Cardiac septum (tissue), 1 donor: ENCODE data around the gene GOLGA8T. TPM values are rescaled to one million over a fixed set of nuclear protein-coding genes. Genes with fewer than 3 reads are reported as not detected.
A peak's percentile ranks its signal among the peaks of the same experiment; 100 is the strongest.
"Not testable (repeated sequence)": the region's sequence is repeated elsewhere in the genome, so short reads cannot be mapped to it uniquely, and the experiment has no call there.

Experiments
- DNase-seq: peaks from one replicate; pipeline ENCODE4 v3.0.0-alpha.2; 2020; ENCODE audit warnings: low spot score
- intact Hi-C: fragments of 100-400 bp; cut with DNase I; formaldehyde crosslinking; loops from one replicate; pipeline ENCODE4 v1.14.0; 2022
- total RNA-seq: library from RNA; stranded (reverse); fragmentation: NEBNext Ultra II Directional; extraction: Animal tissue kit (Norgen Biotek cat#: 25700); gene quantifications from one replicate; pipeline ENCODE4 v1.2.1, GENCODE V29; 2021
- donor health status: DM: no; HTN: no; CAD: no.

Gene GOLGA8T
- total RNA-seq, 1 donor from 2014 or later = 1.6 TPM

DNA sequence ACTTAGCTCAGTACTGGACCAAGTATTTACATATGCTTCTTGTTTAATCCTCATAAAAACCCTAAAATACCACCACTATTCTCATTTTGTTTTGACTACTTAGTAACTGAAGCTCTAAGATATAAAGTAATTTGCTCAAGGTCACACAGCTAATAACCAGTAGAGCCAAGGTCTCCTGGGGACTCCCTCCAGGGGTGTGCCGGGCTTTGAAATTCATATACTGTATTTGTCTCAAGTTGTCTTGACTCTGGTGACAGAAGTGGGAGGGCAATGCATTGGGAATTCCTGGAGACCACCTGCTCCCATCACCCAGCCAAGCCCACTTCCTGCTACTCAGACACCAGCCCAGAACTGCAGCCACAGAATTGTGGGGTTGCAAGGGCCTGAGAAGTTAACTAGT, 54.9 kb downstream of the GOLGA8T start:
- intact Hi-C loops = not testable (repeated sequence)
- peak; percentile 17 for DNase-seq

DNA sequence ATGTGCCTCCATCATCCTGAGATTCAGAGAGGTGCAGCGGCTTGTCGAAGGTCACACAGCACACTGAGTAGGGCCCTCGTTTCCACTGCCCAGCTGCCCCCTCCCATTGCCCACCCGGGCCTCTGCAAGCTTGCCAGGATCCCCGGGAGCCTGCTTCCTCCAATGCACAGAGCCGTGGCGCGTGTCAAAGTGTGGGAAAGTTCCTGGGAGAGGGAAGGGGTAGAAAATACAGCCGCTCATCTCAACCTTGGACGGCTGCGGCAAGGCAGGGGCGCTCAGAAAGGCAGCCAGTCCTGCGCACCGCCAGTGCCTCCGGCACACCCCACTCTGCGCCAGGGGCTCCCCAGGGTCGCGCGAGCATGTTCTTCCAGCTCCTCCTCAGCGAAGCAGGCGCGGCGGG, 56.3 kb downstream of the GOLGA8T start:
- DNase-seq = peak; percentile 19
- intact Hi-C loops = not testable (repeated sequence)

DNA sequence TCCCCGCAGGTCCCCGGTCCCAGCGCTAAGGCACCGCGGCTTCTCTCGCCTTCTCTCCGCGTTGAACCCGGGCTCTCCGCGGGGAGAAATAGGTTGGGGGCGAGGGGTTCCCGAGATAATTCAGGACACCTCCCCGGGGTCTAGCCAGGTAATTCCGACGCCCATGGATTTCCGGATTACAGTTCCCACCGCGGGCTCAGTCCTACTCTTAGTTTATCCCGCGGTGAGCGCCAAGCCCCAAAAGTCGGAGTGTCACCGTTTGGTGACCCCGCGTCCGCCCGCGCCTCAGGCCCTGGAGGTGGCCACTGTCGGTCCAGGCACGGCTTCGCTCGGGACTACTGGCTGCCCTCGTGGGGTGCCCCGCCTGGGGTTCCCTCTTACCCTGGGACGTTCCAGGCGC, 56.8 kb downstream of the GOLGA8T start:
- DNase-seq, intact Hi-C loops: not testable (repeated sequence)

DNA sequence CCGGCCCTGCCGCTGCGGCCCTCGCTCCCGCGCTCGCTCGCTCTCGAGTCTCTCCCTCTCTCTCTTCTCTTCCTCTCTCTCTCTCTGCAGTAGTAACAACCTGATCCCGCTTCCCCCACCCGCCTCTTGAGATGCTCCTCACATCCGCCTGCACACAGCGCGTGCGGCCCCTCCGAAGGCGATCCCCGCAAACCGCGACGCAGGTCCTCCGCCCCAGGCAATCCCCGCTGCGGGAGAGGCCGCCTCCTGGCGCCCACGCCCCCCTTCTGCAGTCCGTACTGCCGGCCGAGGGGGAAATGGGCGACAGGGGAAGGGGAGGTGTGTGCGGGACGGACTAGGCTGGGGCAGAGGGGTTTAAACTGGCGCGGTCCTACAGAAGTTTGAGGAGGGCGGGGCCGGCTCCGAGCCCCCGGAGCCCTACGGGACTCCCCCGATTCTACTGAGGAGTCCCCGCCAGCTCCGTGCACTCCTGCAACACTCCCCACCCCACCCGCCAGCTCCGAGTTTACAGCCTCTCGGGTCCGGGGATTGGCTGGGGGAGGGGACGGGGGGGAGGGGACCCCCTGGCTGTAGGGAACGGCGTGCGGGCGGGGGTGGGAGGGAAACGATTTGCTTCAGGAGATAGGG, 57.4 kb downstream of the GOLGA8T start:
- DNase-seq, intact Hi-C loops: not testable (repeated sequence)

DNA sequence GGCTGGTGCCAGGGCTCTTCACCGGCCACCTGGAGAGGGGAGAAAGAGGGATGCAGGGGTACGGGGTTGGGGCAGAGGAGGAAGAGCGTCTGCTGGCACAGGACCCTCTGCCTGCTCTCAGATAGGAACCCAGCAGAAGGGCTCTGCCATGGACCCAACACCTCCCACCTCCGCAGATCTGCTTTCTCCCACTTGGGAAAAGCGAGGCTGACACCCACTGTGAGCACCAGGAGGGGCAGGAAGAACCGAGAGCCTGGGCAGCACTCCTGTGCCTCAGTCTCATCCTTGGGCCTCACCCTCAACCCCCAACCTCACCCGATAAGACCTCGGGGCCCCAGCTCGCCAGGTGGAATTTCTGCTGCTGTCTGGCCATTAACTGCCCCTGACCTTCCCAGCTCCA, 58.0 kb downstream of the GOLGA8T start:
- DNase-seq, intact Hi-C loops: not testable (repeated sequence)

Other genes starting within 250 kb of the GOLGA8T start
- not detected for gene GOLGA8J, start 52.1 kb upstream of the GOLGA8T start, total RNA-seq